ENCODE measurements around the gene MRPL40.

The MRPL40 gene

DNA sequence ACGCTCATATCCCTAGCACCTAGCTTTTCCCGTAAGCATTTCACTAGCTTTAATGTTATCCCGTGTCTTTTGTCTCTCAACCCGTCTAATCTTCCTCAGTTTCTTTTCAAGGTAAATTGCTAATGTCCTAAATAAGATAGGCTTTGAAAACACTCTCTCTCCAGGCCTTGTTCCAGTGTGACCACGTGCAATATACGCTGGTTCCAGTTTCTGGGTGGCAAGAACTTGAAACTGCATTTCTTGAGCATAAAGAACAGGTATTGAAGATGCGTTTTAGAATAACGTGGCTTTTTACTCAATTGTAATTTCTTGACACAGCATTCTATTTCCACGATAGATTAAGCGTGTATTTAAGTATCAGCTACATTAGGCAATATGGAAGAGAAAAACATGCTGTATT, 48.4 kb downstream of the MRPL40 start:
- DNase-seq (ENCODE audit: low spot score) = no peak

DNA sequence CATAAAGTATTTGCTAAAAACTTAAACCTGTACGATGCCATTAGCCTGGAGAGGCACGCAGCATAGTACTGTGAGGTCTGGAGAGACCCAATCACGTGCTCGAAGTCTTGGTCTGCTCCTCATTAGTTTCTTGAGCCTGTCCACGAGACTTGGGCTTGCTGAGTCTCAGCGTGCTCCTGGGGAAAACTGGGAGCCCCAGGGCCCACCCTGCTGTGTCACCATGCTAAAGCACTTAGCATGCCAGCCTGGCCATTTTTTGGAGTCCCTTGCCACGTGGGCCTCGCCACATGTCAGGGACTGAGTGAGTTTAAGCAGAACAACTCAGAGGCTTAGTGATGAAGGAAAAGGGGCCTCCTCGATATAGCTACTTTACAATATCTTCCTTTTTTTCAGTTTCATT, 50.0 kb downstream of the MRPL40 start:
- DNase-seq (ENCODE audit: low spot score) = no peak

DNA sequence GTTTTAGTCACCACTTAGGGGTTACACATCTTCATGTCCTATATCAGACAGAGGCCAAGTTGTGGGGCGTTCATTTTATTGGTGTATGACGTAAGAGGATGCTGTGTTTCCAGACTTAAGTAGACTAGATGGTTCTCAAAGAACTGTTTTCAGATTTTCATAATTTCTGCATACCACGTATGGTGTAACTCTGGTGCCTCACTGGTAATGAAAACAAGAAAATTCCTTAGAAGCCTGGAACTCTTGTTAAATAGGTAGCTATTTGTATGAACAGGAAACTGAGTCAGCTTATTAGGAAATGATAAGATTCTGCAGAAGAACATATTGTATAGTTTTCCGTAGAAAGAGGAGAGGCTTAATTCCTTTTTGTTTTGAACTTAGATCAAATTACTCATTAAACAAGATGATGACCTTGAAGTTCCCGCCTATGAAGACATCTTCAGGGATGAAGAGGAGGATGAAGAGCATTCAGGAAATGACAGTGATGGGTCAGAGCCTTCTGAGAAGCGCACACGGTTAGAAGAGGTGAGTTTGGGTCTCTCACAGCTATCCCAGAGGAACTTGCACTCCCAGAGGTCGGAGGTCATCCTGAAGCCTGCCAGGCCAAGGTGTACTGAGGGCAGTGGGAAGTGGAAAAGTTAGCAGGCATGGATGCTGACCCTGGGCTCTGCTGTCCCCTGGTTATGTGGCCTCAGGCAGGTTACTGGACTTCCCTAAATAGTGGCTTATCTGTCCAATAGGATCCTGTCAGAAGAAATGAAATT, 51.3 kb downstream of the MRPL40 start:
- DNase-seq (ENCODE audit: low spot score) = no peak

Measured in germinal center (tissue), 1 donor.